OCI-LY1 (cell line): ENCODE results near the gene EFNA3.

Source experiments
- H2AFZ ChIP-seq: fragments of 200-600 bp; sonication (generic), shearing (Covaris generic); 2 replicates; pipeline ENCODE4 v1.6.0; 2014; ENCODE audit warnings: antibody characterized with exemption, mild to moderate bottlenecking, low read length
- H3F3A ChIP-seq: fragments of 200-600 bp; sonication (generic), shearing (Covaris generic); 2 replicates; pipeline ENCODE4 v1.6.0; 2014; ENCODE audit warnings: mild to moderate bottlenecking, antibody characterized with exemption, low read length, moderate library complexity; ENCODE audit not compliant: insufficient read depth
- H3K27ac ChIP-seq: fragments of 200-600 bp; sonication (generic); 2 replicates; pipeline ENCODE4 v1.5.1; 2014; ENCODE audit warnings: low read length, mixed run types, mild to moderate bottlenecking, low read depth; ENCODE audit not compliant: poor library complexity, severe bottlenecking
- H3K27me3 ChIP-seq: fragments of 200-600 bp; sonication (generic); 2 replicates; pipeline ENCODE4 v1.6.0; 2014; ENCODE audit warnings: antibody characterized with exemption, mild to moderate bottlenecking, low read length, moderate library complexity; ENCODE audit not compliant: insufficient read depth
- H3K36me3 ChIP-seq: fragments of 200-600 bp; sonication (generic); 2 replicates; pipeline ENCODE4 v1.6.1; 2014; ENCODE audit warnings: mild to moderate bottlenecking, antibody characterized with exemption, low read length, moderate library complexity, mixed read lengths; ENCODE audit not compliant: insufficient read depth
- H3K4me1 ChIP-seq: fragments of 200-600 bp; sonication (generic); 2 replicates; pipeline ENCODE4 v1.5.1; 2014; ENCODE audit warnings: mild to moderate bottlenecking, low read length, moderate library complexity; ENCODE audit not compliant: insufficient read depth, severe bottlenecking
- H3K4me2 ChIP-seq: fragments of 200-600 bp; sonication (generic), shearing (Covaris generic); 2 replicates; pipeline ENCODE4 v1.6.1; 2014; ENCODE audit warnings: low read length
- H3K4me3 ChIP-seq: fragments of 200-600 bp; sonication (generic); 2 replicates; pipeline ENCODE4 v1.5.1; 2014; ENCODE audit warnings: low read length, low read depth, mild to moderate bottlenecking, mixed read lengths; ENCODE audit not compliant: poor library complexity, severe bottlenecking
- H3K79me2 ChIP-seq: fragments of 200-600 bp; shearing (Covaris generic); 2 replicates; pipeline ENCODE4 v1.6.1; 2016; ENCODE audit warnings: mixed run types, low read length, mixed read lengths; ENCODE audit not compliant: insufficient read depth
- H3K9ac ChIP-seq: fragments of 200-600 bp; sonication (generic), shearing (Covaris generic); 2 replicates; pipeline ENCODE4 v1.6.1; 2014; ENCODE audit warnings: mild to moderate bottlenecking, low read length, mixed read lengths
- H3K9me2 ChIP-seq: fragments of 200-600 bp; sonication (generic), shearing (Covaris generic); 2 replicates; pipeline ENCODE4 v1.6.1; 2014; ENCODE audit warnings: low read depth, mild to moderate bottlenecking, low read length, mixed read lengths
- H3K9me3 ChIP-seq: fragments of 200-600 bp; shearing (Covaris generic); 2 replicates; pipeline ENCODE4 v1.6.1; 2014; ENCODE audit warnings: low read length, mixed read lengths
- H4K20me1 ChIP-seq: fragments of 200-600 bp; sonication (generic), shearing (Covaris generic); 2 replicates; pipeline ENCODE4 v1.6.0; 2016; ENCODE audit warnings: mild to moderate bottlenecking, low read length; ENCODE audit not compliant: insufficient read depth
- CTCF ChIP-seq: fragments of 200-600 bp; sonication (generic), shearing (Covaris generic); IDR thresholded peaks from 2 replicates; pipeline ENCODE4 v1.5.1; 2017; ENCODE audit warnings: mild to moderate bottlenecking, antibody characterized with exemption, low read length, moderate library complexity, mixed read lengths
- EZH2 ChIP-seq: fragments of 200-600 bp; sonication (generic), shearing (Covaris generic); IDR thresholded peaks from 2 replicates; pipeline ENCODE4 v1.8.0; 2017; ENCODE audit warnings: borderline replicate concordance, mixed run types, mild to moderate bottlenecking, antibody characterized with exemption, low read length, moderate library complexity, mixed read lengths

Gene EFNA3

GRCh38 chr1:155078469-155079209 is at the start of gene EFNA3:
EFNA3 (plus strand) TSS chr1:155078837; CDS start chr1:155078942, 105 bp downstream.
- Histone ChIP-seq H3K9me3 (no peaks in the 10 kb centered on the region), H3K4me1 (peaks cover 43% of the 10 kb centered on the region), H3K9ac (peak within 1 kb of the TSS; percentile 10; the same call in 1 of the 2 replicates), H3K9me2 (no peaks in the 10 kb centered on the region), H4K20me1 (no peaks in the 10 kb centered on the region), H3K36me3 (no peaks in the 10 kb centered on the region), H3K79me2 (no peaks in the 10 kb centered on the region), H3K27ac (no peak within 1 kb of the TSS), H3K4me3 (peak within 1 kb of the TSS; percentile 52), H3F3A (no peaks in the 10 kb centered on the region), H2AFZ (no peak within 1 kb of the TSS), H3K4me2 (peak within 1 kb of the TSS; percentile 59), H3K27me3 (peaks cover 6% of the 10 kb centered on the region; the same call in 1 of the 2 replicates)
- TF ChIP-seq EZH2 (0 out of 2 replicates have a peak, but pooled peaks have one; percentile 35), CTCF (no peak)

- H3K4me2 ChIP-seq: no peak overlapping the region
- no peak overlapping the region for H2AFZ ChIP-seq
- no peak overlapping the region for H3K4me3 ChIP-seq
- no peaks in the 10 kb centered on the region for H4K20me1 ChIP-seq
- H3K4me1 ChIP-seq: no peaks in the 10 kb centered on the region
- no peaks in the 10 kb centered on the region for H3K9me3 ChIP-seq
- peaks cover 4% of the 10 kb centered on the region; the same call in 1 of the 2 replicates for H3K27me3 ChIP-seq
- H3K9ac ChIP-seq: no peak overlapping the region
- no peaks in the 10 kb centered on the region for H3K79me2 ChIP-seq
- H3K9me2 ChIP-seq: no peaks in the 10 kb centered on the region
- TF ChIP-seq EZH2 (no peak), CTCF (no peak)
- no peaks in the 10 kb centered on the region for H3K36me3 ChIP-seq
- H3F3A ChIP-seq: no peaks in the 10 kb centered on the region
- no peak overlapping the region for H3K27ac ChIP-seq
Measured at GRCh38 chr1:155029513-155030242, 49.0 kb upstream of the EFNA3 start.

- Histone ChIP-seq H4K20me1 (no peaks in the 10 kb centered on the region), H3K4me3 (no peak overlapping the region), H3K27me3 (peaks cover 4% of the 10 kb centered on the region; the same call in 1 of the 2 replicates), H3K9me3 (no peaks in the 10 kb centered on the region), H3K4me1 (no peaks in the 10 kb centered on the region), H2AFZ (no peak overlapping the region), H3K9me2 (no peaks in the 10 kb centered on the region), H3K79me2 (no peaks in the 10 kb centered on the region), H3F3A (no peaks in the 10 kb centered on the region), H3K9ac (no peak overlapping the region), H3K27ac (no peak overlapping the region), H3K36me3 (no peaks in the 10 kb centered on the region), H3K4me2 (no peak overlapping the region)
- TF ChIP-seq CTCF: no peak
- no peak for TF ChIP-seq EZH2
Measured at GRCh38 chr1:155030243-155030795, 48.3 kb upstream of the EFNA3 start.
